ENCODE results near the gene CTSW. TPM values are rescaled to one million over a fixed set of nuclear protein-coding genes. Genes with fewer than 3 reads are reported as not detected.

CTSW gene
- total RNA-seq, 1 donor from 2014 or later, result 17.2 TPM

DNA sequence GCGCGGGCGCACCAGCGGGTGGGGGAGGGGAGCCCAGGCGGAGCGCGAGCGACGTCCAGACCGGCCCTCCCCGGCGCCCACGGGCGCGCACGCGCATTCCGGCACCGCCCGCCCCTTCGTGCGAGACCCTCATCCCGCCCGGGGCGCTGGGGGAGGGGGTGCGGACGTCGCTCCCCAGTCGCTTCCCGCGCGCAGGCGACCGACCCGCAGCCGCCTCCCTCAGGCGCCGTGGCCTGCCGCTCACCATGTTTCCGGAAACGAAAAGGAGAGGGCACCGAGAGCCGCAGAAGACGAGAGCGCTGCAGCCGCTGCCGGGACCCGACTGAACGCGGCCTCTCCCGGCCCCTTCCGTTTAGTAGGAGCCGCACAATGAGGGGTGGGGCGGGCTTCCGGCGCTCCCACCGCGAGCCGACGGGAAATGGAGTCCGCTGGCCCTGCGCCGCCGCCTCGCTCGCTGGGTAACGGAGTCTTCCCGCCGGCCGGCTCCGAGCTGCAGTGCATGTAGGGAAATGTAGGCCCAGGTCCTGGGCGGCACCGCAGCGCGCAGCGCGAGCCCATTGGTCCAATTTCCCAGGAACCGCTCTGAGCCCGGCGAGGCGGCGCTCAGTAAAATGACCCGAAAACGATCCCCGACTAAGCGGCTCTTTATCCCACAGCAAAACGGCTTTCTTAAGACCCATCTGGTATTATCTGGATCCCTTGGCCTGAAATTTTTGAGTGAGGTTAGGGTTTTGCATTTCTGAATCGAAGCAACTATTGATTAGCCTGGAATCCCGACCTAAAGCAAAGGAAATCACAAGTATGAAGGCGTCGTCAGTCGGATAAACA, 21.6 kb upstream of the CTSW start, which contains the start of gene CFL1:
Gene CFL1 (minus strand): TSS at position 328 of the 828 bp plus-strand sequence. CDS start 81 bp downstream, at position 247.
- Histone ChIP-seq H3K9me3 (no peaks in the 10 kb centered on the region), H3K27me3 (no peaks in the 10 kb centered on the region), H3K36me3 (peaks cover 47% of the 10 kb centered on the region), H3K27ac (peak within 1 kb of the TSS; percentile 97), H3K4me1 (peaks cover 31% of the 10 kb centered on the region), H3K4me3 (peak within 1 kb of the TSS; percentile 98)
- DNase-seq (peak; percentile 99), ATAC-seq (peak; percentile 81)
- TF ChIP-seq, protein P1, sequence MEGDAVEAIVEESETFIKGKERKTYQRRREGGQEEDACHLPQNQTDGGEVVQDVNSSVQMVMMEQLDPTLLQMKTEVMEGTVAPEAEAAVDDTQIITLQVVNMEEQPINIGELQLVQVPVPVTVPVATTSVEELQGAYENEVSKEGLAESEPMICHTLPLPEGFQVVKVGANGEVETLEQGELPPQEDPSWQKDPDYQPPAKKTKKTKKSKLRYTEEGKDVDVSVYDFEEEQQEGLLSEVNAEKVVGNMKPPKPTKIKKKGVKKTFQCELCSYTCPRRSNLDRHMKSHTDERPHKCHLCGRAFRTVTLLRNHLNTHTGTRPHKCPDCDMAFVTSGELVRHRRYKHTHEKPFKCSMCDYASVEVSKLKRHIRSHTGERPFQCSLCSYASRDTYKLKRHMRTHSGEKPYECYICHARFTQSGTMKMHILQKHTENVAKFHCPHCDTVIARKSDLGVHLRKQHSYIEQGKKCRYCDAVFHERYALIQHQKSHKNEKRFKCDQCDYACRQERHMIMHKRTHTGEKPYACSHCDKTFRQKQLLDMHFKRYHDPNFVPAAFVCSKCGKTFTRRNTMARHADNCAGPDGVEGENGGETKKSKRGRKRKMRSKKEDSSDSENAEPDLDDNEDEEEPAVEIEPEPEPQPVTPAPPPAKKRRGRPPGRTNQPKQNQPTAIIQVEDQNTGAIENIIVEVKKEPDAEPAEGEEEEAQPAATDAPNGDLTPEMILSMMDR (IDR thresholded peaks at IDR 0.05), result no peak
- intact Hi-C loops (cut with DNase I), result no loop called here

- intact Hi-C loops (cut with DNase I), result no loop called here
- DNase-seq (no peak), ATAC-seq (no peak)
- H3K9me3 ChIP-seq, result no peaks in the 10 kb centered on the region
- peaks cover 31% of the 10 kb centered on the region for H3K4me1 ChIP-seq
- peaks cover 47% of the 10 kb centered on the region for H3K36me3 ChIP-seq
- peak overlapping the region; percentile 98 for H3K4me3 ChIP-seq
- peak overlapping the region; percentile 97 for H3K27ac ChIP-seq
- TF ChIP-seq, protein P1 (IDR thresholded peaks at IDR 0.05), result no peak
- no peaks in the 10 kb centered on the region for H3K27me3 ChIP-seq
These were observed 21.0 kb upstream of the CTSW start for GRCh38 chr11:65858681-65859087.

DNA sequence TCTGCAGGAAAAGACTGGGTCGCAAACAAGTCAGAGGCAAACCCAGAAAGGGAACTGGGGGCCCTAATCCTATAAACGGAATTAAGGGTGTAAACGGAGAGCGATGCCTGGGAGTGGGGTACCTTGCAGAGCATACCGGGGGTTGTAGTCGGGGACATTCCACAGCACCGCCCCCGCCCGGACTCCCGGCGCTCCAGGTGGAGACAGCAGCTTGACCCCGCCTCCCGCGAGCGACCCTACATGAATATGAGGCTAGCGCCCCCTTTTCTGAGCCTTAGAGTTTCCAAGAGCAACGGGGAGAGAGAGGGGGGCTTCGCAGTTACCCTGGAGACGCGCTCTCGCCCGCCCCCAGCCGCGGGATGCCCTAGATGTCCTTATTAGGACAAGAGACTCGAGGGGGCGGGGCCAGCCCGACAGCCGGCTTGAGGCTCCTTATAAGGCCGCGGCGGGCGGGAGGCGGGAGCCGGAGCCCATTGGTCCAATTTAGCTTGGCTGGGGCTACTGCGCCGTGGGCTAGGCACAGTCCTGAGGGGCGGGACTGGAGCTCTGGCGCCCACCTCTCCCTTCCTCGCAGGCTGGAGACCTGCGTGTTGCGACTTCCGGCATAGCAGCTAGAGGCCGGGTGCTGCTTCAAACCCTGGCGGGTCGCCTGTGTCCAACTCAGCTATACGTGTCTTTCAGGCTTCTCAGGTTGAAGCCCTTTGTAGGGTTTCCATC, 20.4 kb upstream of the CTSW start:
- H3K27me3 ChIP-seq, result no peaks in the 10 kb centered on the region
- ATAC-seq (peak; percentile 72), DNase-seq (peak; percentile 99)
- peak overlapping the region; percentile 98 for H3K4me3 ChIP-seq
- TF ChIP-seq, protein P1 (IDR thresholded peaks at IDR 0.05), result peak; percentile 29
- H3K9me3 ChIP-seq, result no peaks in the 10 kb centered on the region
- intact Hi-C loops (cut with DNase I), result no loop called here
- peaks cover 31% of the 10 kb centered on the region for H3K4me1 ChIP-seq
- H3K36me3 ChIP-seq, result peaks cover 47% of the 10 kb centered on the region
- peak overlapping the region; percentile 97 for H3K27ac ChIP-seq

DNA sequence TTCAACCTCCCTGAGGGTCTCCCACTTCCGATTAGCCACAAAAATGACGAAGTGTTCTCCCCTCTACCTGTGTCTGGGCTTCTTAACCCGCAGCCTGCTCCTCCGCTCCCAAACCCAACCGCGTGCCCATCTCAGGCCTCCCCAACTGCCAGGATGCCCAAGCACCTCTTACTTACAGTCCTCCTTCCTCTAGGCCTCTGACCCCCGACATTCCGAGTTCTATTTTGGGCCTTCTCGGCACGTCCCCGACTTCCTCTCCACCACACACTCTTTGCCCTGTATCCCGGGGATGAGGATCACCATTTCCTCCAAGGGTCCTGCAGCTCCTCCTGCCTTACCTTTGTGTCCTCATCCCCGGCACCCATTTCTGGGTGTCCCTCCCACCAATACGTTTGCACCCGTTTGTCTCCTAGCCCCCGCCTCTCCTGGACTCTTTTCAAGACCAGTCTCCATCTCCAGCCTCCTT, 19.8 kb upstream of the CTSW start:
- H3K9me3 ChIP-seq, result no peaks in the 10 kb centered on the region
- intact Hi-C loops (cut with DNase I), result no loop called here
- TF ChIP-seq, protein P1 (IDR thresholded peaks at IDR 0.05), result no peak
- H3K4me3 ChIP-seq, result peak overlapping the region; percentile 98
- ATAC-seq (no peak), DNase-seq (no peak)
- H3K4me1 ChIP-seq, result peaks cover 31% of the 10 kb centered on the region
- H3K27ac ChIP-seq, result peak overlapping the region; percentile 97
- peaks cover 47% of the 10 kb centered on the region for H3K36me3 ChIP-seq
- H3K27me3 ChIP-seq, result no peaks in the 10 kb centered on the region

DNA sequence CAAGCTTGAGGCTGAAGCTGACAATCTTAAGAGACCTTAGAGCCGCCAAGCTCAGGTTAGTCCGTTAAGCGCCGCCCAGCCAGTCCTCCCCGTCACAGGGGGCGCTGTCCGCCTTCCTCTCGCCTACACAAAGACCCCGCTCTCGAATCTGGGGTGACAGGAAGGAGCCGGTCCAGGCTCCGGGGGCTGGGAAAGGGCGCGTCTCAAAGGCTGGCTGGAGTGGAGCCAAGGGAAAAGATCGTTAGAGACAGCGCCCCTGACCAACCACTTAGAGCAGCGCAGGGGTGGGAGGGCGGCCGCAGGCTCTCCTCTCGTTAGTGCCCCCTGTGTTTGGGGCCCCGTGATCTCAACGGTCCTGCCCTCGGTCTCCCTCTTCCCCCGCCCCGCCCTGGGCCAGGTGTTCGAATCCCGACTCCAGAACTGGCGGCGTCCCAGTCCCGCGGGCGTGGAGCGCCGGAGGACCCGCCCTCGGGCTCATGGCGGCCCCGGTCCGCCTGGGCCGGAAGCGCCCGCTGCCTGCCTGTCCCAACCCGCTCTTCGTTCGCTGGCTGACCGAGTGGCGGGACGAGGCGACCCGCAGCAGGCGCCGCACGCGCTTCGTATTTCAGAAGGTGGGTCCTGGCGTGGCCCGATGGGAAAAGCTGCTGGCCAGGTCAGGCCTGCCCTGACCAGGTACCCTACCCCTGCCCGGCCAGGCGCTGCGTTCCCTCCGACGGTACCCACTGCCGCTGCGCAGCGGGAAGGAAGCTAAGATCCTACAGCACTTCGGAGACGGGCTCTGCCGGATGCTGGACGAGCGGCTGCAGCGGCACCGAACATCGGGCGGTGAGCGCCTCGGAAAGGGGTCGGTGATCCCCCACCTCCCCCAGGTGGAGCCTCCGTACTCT, 19.1 kb upstream of the CTSW start, which contains the start of gene MUS81:
Gene MUS81 (plus strand): TSS at position 156 of the 887 bp plus-strand sequence. CDS start 321 bp downstream, at position 477.
- ATAC-seq (peak; percentile 73), DNase-seq (peak; percentile 98)
- TF ChIP-seq, protein P1 (IDR thresholded peaks at IDR 0.05), result peak; percentile 92
- peaks cover 47% of the 10 kb centered on the region for H3K36me3 ChIP-seq
- peak within 1 kb of the TSS; percentile 97 for H3K27ac ChIP-seq
- no peaks in the 10 kb centered on the region for H3K27me3 ChIP-seq
- intact Hi-C loops (cut with DNase I), result no loop called here
- H3K9me3 ChIP-seq, result no peaks in the 10 kb centered on the region
- H3K4me3 ChIP-seq, result peak within 1 kb of the TSS; percentile 98
- H3K4me1 ChIP-seq, result peaks cover 31% of the 10 kb centered on the region

Measured in upper lobe of right lung (tissue), 1 donor.